Spleen (tissue), 11 donors: ENCODE results near the gene STRN4. TPM values are rescaled to one million over a fixed set of nuclear protein-coding genes. Genes with fewer than 3 reads are reported as not detected.
"Not testable (repeated sequence)": the region's sequence is repeated elsewhere in the genome, so short reads cannot be mapped to it uniquely, and the experiment has no call there.

ENCODE experiments used
- DNase-seq: peaks from one replicate; pipeline ENCODE4 v3.0.0-alpha.2; 2020
- H3K27ac ChIP-seq, 8 donors: fragments of 200-600 bp; sonication (generic) in 7 of 8; 1 replicate in 4 of 8; 2 replicates in 4 of 8; pipeline versions ENCODE4 v1.5.0 to v1.8.0; 2016 to 2021; ENCODE audit warnings: inconsistent platforms in 4 of 8, mild to moderate bottlenecking in 4 of 8, moderate library complexity in 1 of 8
- H3K27me3 ChIP-seq, 7 donors: fragments of 200-600 bp; sonication (generic) in 6 of 7; replicated peaks in 1 of 7; 1 replicate in 4 of 7; 2 replicates in 3 of 7; pipeline versions ENCODE4 v1.5.0 to v1.8.0; 2016 to 2021; ENCODE audit warnings: inconsistent platforms in 3 of 7, mild to moderate bottlenecking in 1 of 7
- H3K36me3 ChIP-seq, 6 donors: fragments of 200-600 bp; sonication (generic) in 5 of 6; 1 replicate in 4 of 6; 2 replicates in 2 of 6; pipeline versions ENCODE4 v1.5.0 to v1.8.0; 2016 to 2021; ENCODE audit warnings: inconsistent platforms in 2 of 6
- H3K4me1 ChIP-seq, 6 donors: fragments of 200-600 bp; sonication (generic) in 5 of 6; 1 replicate in 3 of 6; 2 replicates in 3 of 6; pipeline versions ENCODE4 v1.5.0 to v1.8.0; 2016 to 2021; ENCODE audit warnings: inconsistent platforms in 3 of 6
- H3K4me3 ChIP-seq, 8 donors: fragments of 200-600 bp; sonication (generic) in 7 of 8; 1 replicate in 4 of 8; 2 replicates in 4 of 8; pipeline versions ENCODE4 v1.5.0 to v1.8.0; 2016 to 2021; ENCODE audit warnings: inconsistent platforms in 4 of 8, mild to moderate bottlenecking in 4 of 8, moderate library complexity in 2 of 8
- H3K9me3 ChIP-seq, 8 donors: fragments of 200-600 bp; sonication (generic) in 7 of 8; 1 replicate in 4 of 8; 2 replicates in 4 of 8; pipeline versions ENCODE4 v1.5.0 to v1.8.0; 2016 to 2021; ENCODE audit warnings: inconsistent platforms in 4 of 8
- POLR2A ChIP-seq, 3 donors: fragments of 450-650 bp; IDR thresholded peaks; one replicate each; pipeline ENCODE4 v1.5.1; 2017; ENCODE audit warnings: antibody characterized with exemption in 3 of 3, mild to moderate bottlenecking in 1 of 3
- POLR2AphosphoS5 ChIP-seq, 3 donors: sonication (generic); formaldehyde crosslinking; IDR thresholded peaks; one replicate each; pipeline ENCODE4 v1.5.1; 2017; ENCODE audit warnings: antibody characterized with exemption in 3 of 3
- WGBS, 5 donors: extraction: QIAGEN DNeasy Blood & Tissue Kit in 3 of 5; methylation state at CpG; one replicate each; pipeline versions ENCODE4 v1.1.5 to v1.1.7; 2013 to 2018; 5-methylcytosine and 5-hydroxymethylcytosine counted together
- intact Hi-C: fragments of 100-400 bp; cut with DNase I; formaldehyde crosslinking; loops from one replicate; pipeline ENCODE4 v1.15.0; 2023; ENCODE audit warnings: low total_unique reads
- polyA plus RNA-seq, 3 donors: library from polyadenylated mRNA; stranded (reverse); fragments of 200-250 nt; gene quantifications; one replicate each; pipeline ENCODE4 v1.2.1, GENCODE V29; 2013
- total RNA-seq, 7 donors: library from RNA; depleted of rRNA in 3 of 7; stranded (reverse); fragments of >200 nt in 3 of 7; fragmentation: NEBNext Ultra II Directional in 4 of 7; extraction: Animal tissue kit (Norgen Biotek cat#: 25700) in 4 of 7; gene quantifications; one replicate each; pipeline versions ENCODE4 v1.1.0 to v1.2.1, GENCODE V29; 2016 to 2021
- TF ChIP-seq, protein P1 (sequence below), 11 experiments: fragments of 200-600 bp in 7 of 11; fragments of 450-650 bp in 4 of 11; sonication (generic) in 4 of 11; IDR thresholded peaks in 8 of 11; conservative IDR thresholded peaks in 3 of 11; 1 replicate in 7 of 11; 2 replicates in 4 of 11; pipeline versions ENCODE4 v1.4.0 to v1.8.0; 2016 to 2021; ENCODE audit warnings: antibody characterized with exemption in 11 of 11, inconsistent platforms in 4 of 11, mild to moderate bottlenecking in 1 of 11
- donor health status: healthy with polysubstance abuse.
- donor health status: DM: no; HTN: no; CAD: no; lungs with moderate emphysema.
- donor health status: DM: no; HTN: no; CAD: no.
- donor health status: Bipolar disorder and iron deficiency.
- donor health status: healthy.
- donor health status: DM: no; HTN: no; CAD: no.
- donor health status: DM: yes; HTN: yes; CAD: no.

STRN4 gene
- total and polyA plus RNA-seq, 10 donors: 28.2 to 143 (median 96.6) TPM

GRCh38 chr19:46776927-46777911 lies 31.0 kb upstream of the STRN4 start:
- Histone ChIP-seq H3K4me3 (no peak overlapping the region), H3K9me3 (no peaks in the 10 kb centered on the region), H3K27me3 (no peaks in the 10 kb centered on the region), H3K4me1 (peaks cover 0 to 26% (median 11%) of the 10 kb centered on the region in 6 donors), H3K36me3 (peaks cover 9 to 86% (median 71%) of the 10 kb centered on the region in 6 donors), H3K27ac (peak overlapping the region in 1 of 8 donors; percentile 44)
- WGBS, 5 donors: 92 to 97% (median 95%) methylated on average over 31 to 33 of the region's 33 CpGs
- intact Hi-C loops: no loop called here
- TF ChIP-seq POLR2A (IDR thresholded peaks at IDR 0.05) (no peak), POLR2AphosphoS5 (IDR thresholded peaks at IDR 0.05) (peak in 1 of 3 donors; percentile 12)
- DNase-seq: no peak

DNA sequence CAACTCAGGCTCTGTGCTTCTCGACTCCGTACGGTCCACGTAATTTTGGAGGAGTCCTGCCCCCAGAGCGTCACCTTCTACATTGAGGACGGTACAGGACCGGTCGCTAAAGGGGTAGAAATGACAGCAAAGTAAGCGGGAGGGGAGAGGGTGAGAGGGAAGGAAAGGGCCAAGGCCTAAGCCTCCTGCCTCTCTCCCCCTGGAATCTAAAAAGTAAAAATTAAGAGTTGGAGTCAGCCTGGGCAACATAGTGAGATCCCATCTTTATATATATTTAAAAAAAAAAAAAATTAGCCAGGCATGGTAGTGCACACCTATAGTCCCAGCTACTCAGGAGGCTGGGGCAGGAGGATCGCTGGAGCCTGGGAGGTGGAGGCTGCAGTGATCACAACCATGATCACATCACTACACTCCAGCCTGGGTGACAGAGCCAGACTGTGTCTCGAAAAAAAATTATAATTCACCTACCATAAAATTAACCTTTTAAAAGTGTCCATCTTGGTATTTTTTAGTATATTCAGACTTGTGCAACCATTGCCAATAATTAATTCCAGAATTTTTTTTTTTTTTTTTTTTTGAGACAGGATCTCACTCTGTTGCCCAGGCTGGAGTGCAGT lies 29.5 kb upstream of the STRN4 start:
- H3K36me3 ChIP-seq: peaks cover 9 to 71% (median 56%) of the 10 kb centered on the region in 6 donors
- TF ChIP-seq POLR2AphosphoS5 (IDR thresholded peaks at IDR 0.05): no peak
- TF ChIP-seq, protein P1, sequence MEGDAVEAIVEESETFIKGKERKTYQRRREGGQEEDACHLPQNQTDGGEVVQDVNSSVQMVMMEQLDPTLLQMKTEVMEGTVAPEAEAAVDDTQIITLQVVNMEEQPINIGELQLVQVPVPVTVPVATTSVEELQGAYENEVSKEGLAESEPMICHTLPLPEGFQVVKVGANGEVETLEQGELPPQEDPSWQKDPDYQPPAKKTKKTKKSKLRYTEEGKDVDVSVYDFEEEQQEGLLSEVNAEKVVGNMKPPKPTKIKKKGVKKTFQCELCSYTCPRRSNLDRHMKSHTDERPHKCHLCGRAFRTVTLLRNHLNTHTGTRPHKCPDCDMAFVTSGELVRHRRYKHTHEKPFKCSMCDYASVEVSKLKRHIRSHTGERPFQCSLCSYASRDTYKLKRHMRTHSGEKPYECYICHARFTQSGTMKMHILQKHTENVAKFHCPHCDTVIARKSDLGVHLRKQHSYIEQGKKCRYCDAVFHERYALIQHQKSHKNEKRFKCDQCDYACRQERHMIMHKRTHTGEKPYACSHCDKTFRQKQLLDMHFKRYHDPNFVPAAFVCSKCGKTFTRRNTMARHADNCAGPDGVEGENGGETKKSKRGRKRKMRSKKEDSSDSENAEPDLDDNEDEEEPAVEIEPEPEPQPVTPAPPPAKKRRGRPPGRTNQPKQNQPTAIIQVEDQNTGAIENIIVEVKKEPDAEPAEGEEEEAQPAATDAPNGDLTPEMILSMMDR (IDR thresholded peaks at IDR 0.05 in 8 of 11, conservative IDR thresholded peaks at IDR 0.05 in 3 of 11): no peak
- no peak for TF ChIP-seq POLR2A (IDR thresholded peaks at IDR 0.05)
- intact Hi-C loops: no loop called here
- H3K9me3 ChIP-seq: no peaks in the 10 kb centered on the region
- H3K4me1 ChIP-seq: peaks cover 0 to 22% (median 11%) of the 10 kb centered on the region in 6 donors
- 93 to 97% (median 96%) methylated on average over 11 of the region's 11 CpGs for WGBS, 5 donors
- H3K27ac ChIP-seq: no peak overlapping the region
- H3K27me3 ChIP-seq: no peaks in the 10 kb centered on the region
- H3K4me3 ChIP-seq: no peak overlapping the region
- DNase-seq: no peak

DNA sequence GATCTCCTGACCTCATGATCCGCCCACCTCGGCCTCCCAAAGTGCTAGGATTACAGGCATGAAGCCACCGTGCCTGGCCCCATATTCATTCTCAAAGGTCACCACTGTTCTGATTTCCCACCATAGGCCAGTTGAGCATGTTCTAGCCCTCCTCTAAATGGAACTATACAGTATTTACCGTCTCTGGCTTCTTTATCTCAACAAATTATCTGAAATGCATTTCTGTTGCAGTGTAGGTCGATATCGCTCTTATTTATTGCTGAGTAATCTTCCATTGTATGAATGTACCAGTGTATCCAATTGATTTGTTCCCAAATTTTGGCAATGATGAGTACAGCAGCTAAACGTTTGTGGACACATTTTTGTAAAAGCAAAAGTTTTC lies 26.8 kb upstream of the STRN4 start:
- Histone ChIP-seq H3K27me3 (no peaks in the 10 kb centered on the region), H3K36me3 (peaks cover 9 to 44% (median 35%) of the 10 kb centered on the region in 6 donors), H3K9me3 (no peaks in the 10 kb centered on the region), H3K4me1 (peaks cover 0 to 5% (median under 1%) of the 10 kb centered on the region in 6 donors), H3K27ac (no peak overlapping the region), H3K4me3 (no peak overlapping the region)
- WGBS, 5 donors: 76 to 89% (median 87%) methylated on average over 7 of the region's 7 CpGs
- intact Hi-C loops: no loop called here
- TF ChIP-seq POLR2A (IDR thresholded peaks at IDR 0.05) (no peak), POLR2AphosphoS5 (IDR thresholded peaks at IDR 0.05) (peak in 1 of 3 donors; percentile 9)
- TF ChIP-seq, protein P1 (IDR thresholded peaks at IDR 0.05 in 8 of 11, conservative IDR thresholded peaks at IDR 0.05 in 3 of 11): no peak
- no peak for DNase-seq

DNA sequence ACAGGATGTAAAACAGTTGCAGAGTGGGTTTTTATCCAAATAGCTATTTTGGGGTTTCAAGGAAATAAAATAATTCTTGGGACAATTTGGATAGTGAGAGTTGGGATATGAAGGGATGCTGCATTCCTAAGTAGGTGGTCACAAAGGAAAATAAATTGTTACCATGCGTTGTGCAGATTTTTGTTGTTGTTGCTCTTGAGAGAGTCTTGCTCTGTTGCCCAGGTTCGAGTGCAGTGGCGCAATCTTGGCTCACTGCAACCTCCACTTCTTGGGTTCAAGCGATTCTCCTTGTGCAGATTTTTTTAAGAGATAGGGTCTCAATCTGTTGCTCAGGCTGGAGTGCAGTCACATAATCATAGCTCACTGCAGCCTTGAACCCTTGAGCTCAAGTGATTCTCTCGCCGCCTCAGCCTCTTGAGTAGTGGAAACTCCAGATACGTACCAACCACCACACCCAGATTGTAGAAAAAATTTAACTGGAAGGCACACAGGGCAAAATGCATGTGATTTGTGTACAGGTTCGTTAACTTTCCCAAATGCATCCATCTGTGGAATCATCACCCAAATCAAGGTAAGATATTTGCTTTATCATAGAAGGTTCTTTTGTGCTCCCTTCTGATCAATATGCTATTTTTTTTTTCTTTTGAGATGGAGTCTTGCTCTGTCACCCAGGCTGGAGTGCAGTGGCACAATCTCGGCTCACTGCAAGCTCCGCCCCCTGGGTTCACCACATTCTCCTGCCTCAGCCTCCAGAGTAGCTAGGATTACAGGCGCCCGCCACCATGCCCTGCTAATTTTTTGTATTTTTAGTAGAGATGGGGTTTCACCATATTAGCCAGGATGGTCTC lies 26.1 kb upstream of the STRN4 start:
- Histone ChIP-seq H3K4me3 (no peak overlapping the region), H3K27me3 (no peaks in the 10 kb centered on the region), H3K9me3 (no peaks in the 10 kb centered on the region), H3K4me1 (no peaks in the 10 kb centered on the region), H3K36me3 (peaks cover 9 to 38% (median 32%) of the 10 kb centered on the region in 6 donors), H3K27ac (no peak overlapping the region)
- DNase-seq: no peak
- WGBS, 5 donors: 70 to 85% (median 81%) methylated on average over 11 to 12 of the region's 12 CpGs
- TF ChIP-seq, protein P1 (IDR thresholded peaks at IDR 0.05 in 8 of 11, conservative IDR thresholded peaks at IDR 0.05 in 3 of 11): no peak
- TF ChIP-seq POLR2AphosphoS5 (IDR thresholded peaks at IDR 0.05) (no peak), POLR2A (IDR thresholded peaks at IDR 0.05) (no peak)
- intact Hi-C loops: no loop called here

GRCh38 chr19:46768746-46769145 lies 22.5 kb upstream of the STRN4 start:
- DNase-seq, H3K4me3 ChIP-seq, H3K36me3 ChIP-seq, H3K9me3 ChIP-seq, H3K27ac ChIP-seq, H3K27me3 ChIP-seq, intact Hi-C loops: not testable (repeated sequence)
- H3K4me1 ChIP-seq: peaks cover 0 to 14% (median 0%) of the 10 kb centered on the region in 6 donors
- 72 to 86% (median 78%) methylated on average over 4 of the region's 4 CpGs for WGBS, 5 donors
